ENCODE results near the gene ALK.

Gene ALK

GRCh38 chr2:29222381-29223179, 698.8 kb downstream of the ALK start:
- no peak for DNase-seq (ENCODE audit: low read depth)

GRCh38 chr2:29220506-29221270, 700.7 kb downstream of the ALK start:
- no peak for DNase-seq (ENCODE audit: low read depth)

GRCh38 chr2:29219374-29219773, 702.0 kb downstream of the ALK start:
- no peak for DNase-seq (ENCODE audit: low read depth)

GRCh38 chr2:29218550-29219125, 702.7 kb downstream of the ALK start:
- no peak for DNase-seq (ENCODE audit: low read depth)

GRCh38 chr2:29218071-29218470, 703.3 kb downstream of the ALK start:
- DNase-seq (ENCODE audit: low read depth), result no peak

- DNase-seq (ENCODE audit: low read depth), result no peak
Observed at GRCh38 chr2:29216609-29216909, 704.8 kb downstream of the ALK start.

GRCh38 chr2:29215739-29216608, 705.4 kb downstream of the ALK start:
- no peak for DNase-seq (ENCODE audit: low read depth)

GRCh38 chr2:29215073-29215472, 706.3 kb downstream of the ALK start:
- no peak for DNase-seq (ENCODE audit: low read depth)

- DNase-seq (ENCODE audit: low read depth), result no peak
Observed at GRCh38 chr2:29213888-29214291, 707.5 kb downstream of the ALK start.

GRCh38 chr2:29212009-29212408, 709.4 kb downstream of the ALK start:
- no peak for DNase-seq (ENCODE audit: low read depth)

- no peak for DNase-seq (ENCODE audit: low read depth)
Observed at GRCh38 chr2:29209551-29209950, 711.8 kb downstream of the ALK start.

- DNase-seq (ENCODE audit: low read depth), result no peak
Observed at GRCh38 chr2:29207352-29208148, 713.8 kb downstream of the ALK start.

GRCh38 chr2:29206941-29207340, 714.4 kb downstream of the ALK start:
- no peak for DNase-seq (ENCODE audit: low read depth)

- no peak for DNase-seq (ENCODE audit: low read depth)
Observed at GRCh38 chr2:29202819-29203495, 718.4 kb downstream of the ALK start.

- no peak for DNase-seq (ENCODE audit: low read depth)
Observed at GRCh38 chr2:29201979-29202378, 719.4 kb downstream of the ALK start.

GRCh38 chr2:29196792-29197788, 724.3 kb downstream of the ALK start:
- peak; percentile 11 for DNase-seq (ENCODE audit: low read depth)

GRCh38 chr2:29195796-29196195, 725.6 kb downstream of the ALK start:
- DNase-seq (ENCODE audit: low read depth), result no peak

GRCh38 chr2:29193681-29194080, 727.7 kb downstream of the ALK start:
- no peak for DNase-seq (ENCODE audit: low read depth)

- DNase-seq (ENCODE audit: low read depth), result no peak
Observed at GRCh38 chr2:29193111-29193510, 728.3 kb downstream of the ALK start.

GRCh38 chr2:29192526-29192925, 728.9 kb downstream of the ALK start:
- DNase-seq (ENCODE audit: low read depth), result no peak

Measured in stromal cell of bone marrow (primary cell).